ENCODE data around the gene SSC5D.
"Not testable (repeated sequence)": the region's sequence is repeated elsewhere in the genome, so short reads cannot be mapped to it uniquely, and the experiment has no call there.

SSC5D gene

GRCh38 chr19:55508120-55508519 lies 19.9 kb downstream of the SSC5D start:
- DNase-seq, result no peak

GRCh38 chr19:55516878-55517620 lies 28.8 kb downstream of the SSC5D start:
- peak; percentile 90 for DNase-seq

GRCh38 chr19:55519451-55520311 lies 31.4 kb downstream of the SSC5D start:
- no peak for DNase-seq

- DNase-seq, result no peak
Measured at GRCh38 chr19:55520691-55521292, 32.6 kb downstream of the SSC5D start.

GRCh38 chr19:55525289-55526101 lies 37.3 kb downstream of the SSC5D start:
- DNase-seq, result no peak

GRCh38 chr19:55526216-55527196 lies 38.3 kb downstream of the SSC5D start:
- peak; percentile 77 for DNase-seq

- DNase-seq, result no peak
Measured at GRCh38 chr19:55527197-55528029, 39.2 kb downstream of the SSC5D start.

- DNase-seq, result peak; percentile 82
Measured at GRCh38 chr19:55528030-55528803, 40.0 kb downstream of the SSC5D start.

- DNase-seq, result no peak
Measured at GRCh38 chr19:55529636-55530234, 41.5 kb downstream of the SSC5D start.

GRCh38 chr19:55530996-55531395 lies 42.8 kb downstream of the SSC5D start:
- DNase-seq, result no peak

- not testable (repeated sequence) for DNase-seq
Measured at GRCh38 chr19:55534280-55534679, 46.0 kb downstream of the SSC5D start.

GRCh38 chr19:55535173-55535964 lies 47.1 kb downstream of the SSC5D start:
- no peak for DNase-seq

GRCh38 chr19:55535965-55536350 lies 47.7 kb downstream of the SSC5D start:
- DNase-seq, result no peak

GRCh38 chr19:55536366-55536765 lies 48.1 kb downstream of the SSC5D start:
- DNase-seq, result no peak

GRCh38 chr19:55536951-55537740 lies 48.9 kb downstream of the SSC5D start, which contains the start of gene SBK2:
TSS of gene SBK2 (minus strand) at chr19:55537133. CDS start at chr19:55536294, 839 bp downstream.
- DNase-seq, result no peak

GRCh38 chr19:55537741-55538111 lies 49.5 kb downstream of the SSC5D start:
- DNase-seq, result no peak

- no peak for DNase-seq
Measured at GRCh38 chr19:55538132-55538531, 49.9 kb downstream of the SSC5D start.
